GM23338 (cell line): ENCODE results near the gene DUSP7. TPM values are rescaled to one million over a fixed set of nuclear protein-coding genes. Genes with fewer than 3 reads are reported as not detected.

Experiments
- ATAC-seq: fragments of 200-7000 bp; cut with Tn5 transposase; 3 replicates; pipeline ENCODE4 v1.9.1; 2020
- DNase-seq: peaks from one replicate; pipeline ENCODE4 v3.0.0-alpha.2; 2015; ENCODE audit warnings: low spot score
- H2AFZ ChIP-seq: fragments of 200-600 bp; sonication (generic); 2 replicates; pipeline ENCODE4 v1.8.0; 2016; ENCODE audit warnings: antibody characterized with exemption, mild to moderate bottlenecking, moderate library complexity
- H3F3A ChIP-seq: fragments of 200-600 bp; sonication (generic); replicated peaks from 2 replicates; pipeline ENCODE4 v1.8.0; 2017; ENCODE audit warnings: antibody characterized with exemption, mixed run types, low read depth
- H3K27ac ChIP-seq: fragments of 200-600 bp; sonication (generic); 2 replicates; pipeline ENCODE4 v1.6.1; 2016; ENCODE audit warnings: low read depth
- H3K27me3 ChIP-seq: fragments of 200-600 bp; sonication (generic); 2 replicates; pipeline ENCODE4 v1.8.0; 2016; ENCODE audit warnings: mild to moderate bottlenecking, mixed run types, moderate library complexity; ENCODE audit not compliant: insufficient read depth
- H3K36me3 ChIP-seq: fragments of 200-600 bp; sonication (generic); 2 replicates; pipeline ENCODE4 v1.8.0; 2016; ENCODE audit warnings: mild to moderate bottlenecking; ENCODE audit not compliant: insufficient read depth
- H3K4me1 ChIP-seq: fragments of 200-600 bp; sonication (generic); 2 replicates; pipeline ENCODE4 v1.8.0; 2016; ENCODE audit warnings: mild to moderate bottlenecking, moderate library complexity; ENCODE audit not compliant: insufficient read depth
- H3K4me2 ChIP-seq: fragments of 200-600 bp; sonication (generic); 2 replicates; pipeline ENCODE4 v1.7.1; 2017; ENCODE audit warnings: mixed run types
- H3K4me3 ChIP-seq: fragments of 200-600 bp; sonication (generic); 2 replicates; pipeline ENCODE4 v1.6.1; 2016; ENCODE audit warnings: mixed run types
- H3K79me2 ChIP-seq: fragments of 200-600 bp; sonication (generic); replicated peaks from 2 replicates; pipeline ENCODE4 v1.8.0; 2017; ENCODE audit warnings: mild to moderate bottlenecking; ENCODE audit not compliant: insufficient read depth
- H3K9me2 ChIP-seq: fragments of 200-600 bp; sonication (generic); 2 replicates; pipeline ENCODE4 v1.8.0; 2017; ENCODE audit not compliant: insufficient read depth
- H4K20me1 ChIP-seq: fragments of 200-600 bp; sonication (generic); replicated peaks from 2 replicates; pipeline ENCODE4 v1.8.0; 2017; ENCODE audit warnings: mild to moderate bottlenecking; ENCODE audit not compliant: insufficient read depth
- H3K27ac Mint-ChIP-seq: 2 replicates; pipeline ENCODE4 v1.8.0; 2020; ENCODE audit warnings: inconsistent platforms, mild to moderate bottlenecking, moderate library complexity, mixed read lengths
- H3K27me3 Mint-ChIP-seq: 3 replicates; pipeline ENCODE4 v1.8.0; 2022; ENCODE audit warnings: low read depth, mild to moderate bottlenecking, moderate library complexity, mixed read lengths, inconsistent platforms; ENCODE audit not compliant: insufficient read depth, poor library complexity
- H3K36me3 Mint-ChIP-seq: 3 replicates; pipeline ENCODE4 v1.8.0; 2021; ENCODE audit warnings: low read depth, mild to moderate bottlenecking, inconsistent platforms, moderate library complexity, mixed read lengths
- H3K4me1 Mint-ChIP-seq: 3 replicates; pipeline ENCODE4 v1.8.0; 2020; ENCODE audit warnings: mild to moderate bottlenecking, inconsistent platforms, mixed read lengths
- H3K4me3 Mint-ChIP-seq: 3 replicates; pipeline ENCODE4 v1.8.0; 2021; ENCODE audit warnings: moderate library complexity, mild to moderate bottlenecking, inconsistent platforms, mixed read lengths
- H3K9me3 Mint-ChIP-seq: 3 replicates; pipeline ENCODE4 v1.8.0; 2020; ENCODE audit warnings: moderate library complexity, mild to moderate bottlenecking, inconsistent platforms, mixed read lengths
- CREB1 ChIP-seq: fragments of 250-450 bp; sonication (Bioruptor Pico); IDR thresholded peaks from 2 replicates; pipeline ENCODE4 v1.5.0; 2020; ENCODE audit warnings: low read depth, mild to moderate bottlenecking, moderate library complexity
- EZH2 ChIP-seq: fragments of 200-600 bp; sonication (generic); IDR thresholded peaks from one replicate; pipeline ENCODE4 v1.8.0; 2017; ENCODE audit warnings: antibody characterized with exemption, mild to moderate bottlenecking, low read depth; ENCODE audit not compliant: unreplicated experiment
- NANOG ChIP-seq: IDR thresholded peaks from 2 replicates; pipeline ENCODE4 v1.6.1; 2016; ENCODE audit warnings: antibody characterized with exemption, borderline replicate concordance
- STAT1 ChIP-seq: IDR thresholded peaks from one replicate; pipeline ENCODE4 v1.6.1; 2016; ENCODE audit warnings: antibody characterized with exemption; ENCODE audit not compliant: unreplicated experiment
- polyA plus RNA-seq: library from polyadenylated mRNA; unstranded; fragments of >200 nt; fragmentation: Nextera tagmentation; extraction: Ambion mirVana; gene quantifications from 2 replicates; pipeline ENCODE4 v1.2.1, GENCODE V29; 2016
- total RNA-seq: library from RNA; depleted of rRNA; stranded (reverse); fragments of >200 nt; shearing (Covaris generic); gene quantifications from 2 replicates; pipeline ENCODE4 v1.2.3, GENCODE V29; 2014
- TF ChIP-seq, protein P1 (sequence below): fragments of 250-450 bp; sonication (Bioruptor Pico); IDR thresholded peaks from 2 replicates; pipeline ENCODE4 v1.5.0; 2020; ENCODE audit warnings: mild to moderate bottlenecking, moderate library complexity

The DUSP7 gene
- total and polyA plus RNA-seq, 2 experiments from 2014 or later = 5.6 to 14.7 TPM

DNA sequence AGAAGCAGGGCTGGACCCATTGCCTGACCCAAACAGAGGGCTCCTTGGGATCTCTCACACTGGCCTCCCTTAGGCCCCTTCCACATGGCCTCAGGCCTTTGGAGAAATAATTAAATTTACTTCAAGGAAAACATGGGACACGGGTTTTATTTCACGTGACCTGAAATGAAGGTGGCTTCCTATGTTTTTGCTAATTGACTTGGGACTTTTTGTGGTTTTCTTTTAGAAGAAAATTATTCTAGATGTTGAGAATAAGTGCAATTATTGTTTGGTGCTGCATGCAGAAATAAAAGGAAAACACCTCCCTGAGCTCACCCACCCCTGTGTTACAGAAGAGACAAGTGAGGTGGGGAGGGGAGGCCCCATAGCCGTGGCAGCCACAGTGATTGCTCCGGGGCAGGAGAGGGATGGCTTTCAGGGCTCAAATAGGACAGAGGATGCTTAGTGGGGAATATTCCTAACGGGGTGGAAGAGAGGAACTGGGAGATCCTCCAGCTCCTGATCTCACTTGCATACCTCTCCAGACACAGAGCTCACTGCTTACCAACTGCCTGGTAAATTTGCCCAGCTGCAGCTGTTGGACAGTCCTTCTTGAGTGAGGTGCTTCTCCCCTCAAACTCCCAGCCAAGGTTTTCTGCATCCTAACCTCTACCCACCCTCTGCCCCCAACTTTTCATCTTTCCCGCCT is 31.5 kb downstream of the DUSP7 start:
- Histone ChIP-seq H3K36me3 (no peaks in the 10 kb centered on the region), H3K9me2 (no peaks in the 10 kb centered on the region), H3K4me3 (no peak overlapping the region), H3K4me1 (peaks cover 3% of the 10 kb centered on the region; the same call in 1 of the 2 replicates), H2AFZ (no peak overlapping the region), H3K27me3 (no peaks in the 10 kb centered on the region), H3K4me2 (no peak overlapping the region), H4K20me1 (no peaks in the 10 kb centered on the region), H3F3A (no peaks in the 10 kb centered on the region), H3K27ac (no peak overlapping the region), H3K79me2 (no peaks in the 10 kb centered on the region)
- Mint-ChIP-seq H3K4me3 (no peak overlapping the region), H3K9me3 (no peaks in the 10 kb centered on the region), H3K27ac (no peak overlapping the region), H3K27me3 (peaks cover 11% of the 10 kb centered on the region), H3K36me3 (no peaks in the 10 kb centered on the region), H3K4me1 (peaks cover 11% of the 10 kb centered on the region)
- DNase-seq (no peak), ATAC-seq (no peak)
- TF ChIP-seq STAT1 (no peak), CREB1 (CRISPR knock-in tag) (no peak), NANOG (no peak), EZH2 (no peak)
- TF ChIP-seq, protein P1, sequence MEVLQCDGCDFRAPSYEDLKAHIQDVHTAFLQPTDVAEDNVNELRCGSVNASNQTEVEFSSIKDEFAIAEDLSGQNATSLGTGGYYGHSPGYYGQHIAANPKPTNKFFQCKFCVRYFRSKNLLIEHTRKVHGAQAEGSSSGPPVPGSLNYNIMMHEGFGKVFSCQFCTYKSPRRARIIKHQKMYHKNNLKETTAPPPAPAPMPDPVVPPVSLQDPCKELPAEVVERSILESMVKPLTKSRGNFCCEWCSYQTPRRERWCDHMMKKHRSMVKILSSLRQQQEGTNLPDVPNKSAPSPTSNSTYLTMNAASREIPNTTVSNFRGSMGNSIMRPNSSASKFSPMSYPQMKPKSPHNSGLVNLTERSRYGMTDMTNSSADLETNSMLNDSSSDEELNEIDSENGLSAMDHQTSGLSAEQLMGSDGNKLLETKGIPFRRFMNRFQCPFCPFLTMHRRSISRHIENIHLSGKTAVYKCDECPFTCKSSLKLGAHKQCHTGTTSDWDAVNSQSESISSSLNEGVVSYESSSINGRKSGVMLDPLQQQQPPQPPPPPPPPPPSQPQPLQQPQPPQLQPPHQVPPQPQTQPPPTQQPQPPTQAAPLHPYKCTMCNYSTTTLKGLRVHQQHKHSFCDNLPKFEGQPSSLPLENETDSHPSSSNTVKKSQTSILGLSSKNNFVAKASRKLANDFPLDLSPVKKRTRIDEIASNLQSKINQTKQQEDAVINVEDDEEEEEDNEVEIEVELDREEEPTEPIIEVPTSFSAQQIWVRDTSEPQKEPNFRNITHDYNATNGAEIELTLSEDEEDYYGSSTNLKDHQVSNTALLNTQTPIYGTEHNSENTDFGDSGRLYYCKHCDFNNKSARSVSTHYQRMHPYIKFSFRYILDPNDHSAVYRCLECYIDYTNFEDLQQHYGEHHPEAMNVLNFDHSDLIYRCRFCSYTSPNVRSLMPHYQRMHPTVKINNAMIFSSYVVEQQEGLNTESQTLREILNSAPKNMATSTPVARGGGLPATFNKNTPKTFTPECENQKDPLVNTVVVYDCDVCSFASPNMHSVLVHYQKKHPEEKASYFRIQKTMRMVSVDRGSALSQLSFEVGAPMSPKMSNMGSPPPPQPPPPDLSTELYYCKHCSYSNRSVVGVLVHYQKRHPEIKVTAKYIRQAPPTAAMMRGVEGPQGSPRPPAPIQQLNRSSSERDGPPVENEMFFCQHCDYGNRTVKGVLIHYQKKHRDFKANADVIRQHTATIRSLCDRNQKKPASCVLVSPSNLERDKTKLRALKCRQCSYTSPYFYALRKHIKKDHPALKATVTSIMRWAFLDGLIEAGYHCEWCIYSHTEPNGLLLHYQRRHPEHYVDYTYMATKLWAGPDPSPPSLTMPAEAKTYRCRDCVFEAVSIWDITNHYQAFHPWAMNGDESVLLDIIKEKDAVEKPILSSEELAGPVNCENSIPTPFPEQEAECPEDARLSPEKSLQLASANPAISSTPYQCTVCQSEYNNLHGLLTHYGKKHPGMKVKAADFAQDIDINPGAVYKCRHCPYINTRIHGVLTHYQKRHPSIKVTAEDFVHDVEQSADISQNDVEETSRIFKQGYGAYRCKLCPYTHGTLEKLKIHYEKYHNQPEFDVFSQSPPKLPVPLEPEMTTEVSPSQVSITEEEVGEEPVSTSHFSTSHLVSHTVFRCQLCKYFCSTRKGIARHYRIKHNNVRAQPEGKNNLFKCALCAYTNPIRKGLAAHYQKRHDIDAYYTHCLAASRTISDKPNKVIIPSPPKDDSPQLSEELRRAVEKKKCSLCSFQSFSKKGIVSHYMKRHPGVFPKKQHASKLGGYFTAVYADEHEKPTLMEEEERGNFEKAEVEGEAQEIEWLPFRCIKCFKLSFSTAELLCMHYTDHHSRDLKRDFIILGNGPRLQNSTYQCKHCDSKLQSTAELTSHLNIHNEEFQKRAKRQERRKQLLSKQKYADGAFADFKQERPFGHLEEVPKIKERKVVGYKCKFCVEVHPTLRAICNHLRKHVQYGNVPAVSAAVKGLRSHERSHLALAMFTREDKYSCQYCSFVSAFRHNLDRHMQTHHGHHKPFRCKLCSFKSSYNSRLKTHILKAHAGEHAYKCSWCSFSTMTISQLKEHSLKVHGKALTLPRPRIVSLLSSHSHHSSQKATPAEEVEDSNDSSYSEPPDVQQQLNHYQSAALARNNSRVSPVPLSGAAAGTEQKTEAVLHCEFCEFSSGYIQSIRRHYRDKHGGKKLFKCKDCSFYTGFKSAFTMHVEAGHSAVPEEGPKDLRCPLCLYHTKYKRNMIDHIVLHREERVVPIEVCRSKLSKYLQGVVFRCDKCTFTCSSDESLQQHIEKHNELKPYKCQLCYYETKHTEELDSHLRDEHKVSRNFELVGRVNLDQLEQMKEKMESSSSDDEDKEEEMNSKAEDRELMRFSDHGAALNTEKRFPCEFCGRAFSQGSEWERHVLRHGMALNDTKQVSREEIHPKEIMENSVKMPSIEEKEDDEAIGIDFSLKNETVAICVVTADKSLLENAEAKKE (CRISPR knock-in tag) = no peak
